Testis (tissue), 5 donors: ENCODE measurements around the gene NXPH3. TPM values are rescaled to one million over a fixed set of nuclear protein-coding genes. Genes with fewer than 3 reads are reported as not detected.

Experiments used
- DNase-seq: peaks from one replicate; pipeline ENCODE4 v3.0.0-alpha.2; 2019
- H3K27ac ChIP-seq, 2 donors: fragments of 200-600 bp; sonication (generic); one replicate each; pipeline ENCODE4 v1.5.1; 2019
- H3K27me3 ChIP-seq: fragments of 200-600 bp; sonication (generic); one replicate; pipeline ENCODE4 v1.5.1; 2019
- H3K36me3 ChIP-seq: fragments of 200-600 bp; sonication (generic); one replicate; pipeline ENCODE4 v1.5.1; 2017; ENCODE audit warnings: low read depth; ENCODE audit errors: missing control alignments
- H3K4me1 ChIP-seq: fragments of 200-600 bp; sonication (generic); one replicate; pipeline ENCODE4 v1.5.1; 2019
- H3K4me3 ChIP-seq, 2 donors: fragments of 200-600 bp; sonication (generic); one replicate each; pipeline ENCODE4 v1.5.1; 2017 to 2019
- H3K9me3 ChIP-seq: fragments of 200-600 bp; sonication (generic); one replicate; pipeline ENCODE4 v1.5.1; 2017
- POLR2A ChIP-seq: fragments of 450-650 bp; IDR thresholded peaks from one replicate; pipeline ENCODE4 v1.6.1; 2017; ENCODE audit warnings: antibody characterized with exemption, mild to moderate bottlenecking, moderate library complexity
- WGBS, 2 donors: methylation state at CpG; one replicate each; pipeline ENCODE4 v1.1.5; 2018; 5-methylcytosine and 5-hydroxymethylcytosine counted together
- intact Hi-C: fragments of 100-400 bp; cut with DNase I; formaldehyde crosslinking; loops from one replicate; pipeline ENCODE4 v1.15.1; 2023; ENCODE audit warnings: low total_unique reads
- long read RNA-seq, 2 donors: transcript quantifications; one replicate each; lab custom pipeline, GENCODE V29; 2026
- polyA plus RNA-seq: library from polyadenylated mRNA; stranded (reverse); fragments of 350-450 nt; fragmentation: Illumina TruSeq; extraction: RNeasy Lipid Tissue Mini Kit (QIAGEN cat#74804); gene quantifications from one replicate; pipeline ENCODE4 v1.2.3, GENCODE V29; 2014; ENCODE audit warnings: low read depth, low replicate concordance; ENCODE audit not compliant: insufficient read depth
- total RNA-seq, 2 donors: library from RNA; depleted of rRNA; stranded (reverse); fragments of >200 nt; gene quantifications; one replicate each; pipeline ENCODE4 v1.2.3, GENCODE V29; 2016
- TF ChIP-seq, protein P1 (sequence below), 3 experiments: fragments of 450-650 bp in 2 of 3; fragments of 200-600 bp in 1 of 3; sonication (generic) in 1 of 3; IDR thresholded peaks; one replicate each; pipeline ENCODE4 v1.5.1; 2016 to 2019; ENCODE audit warnings: antibody characterized with exemption in 3 of 3, mild to moderate bottlenecking in 2 of 3, moderate library complexity in 1 of 3

The NXPH3 gene
- total RNA-seq (1 to 10 TPM; 4.1 to 5.6 TPM), polyA plus RNA-seq (5.8 TPM)
- long read RNA-seq, donor 1, full-length matches to known transcripts = 8 of 8 reads
- long read RNA-seq, donor 1, partial matches to known transcripts = 0 of 8 reads
- long read RNA-seq, donor 1, other reads (novel, unspliced or antisense) = 0 of 8 reads
- long read RNA-seq, donor 2, full-length matches to known transcripts = 3 of 3 reads
- long read RNA-seq, donor 2, partial matches to known transcripts = 0 of 3 reads
- long read RNA-seq, donor 2, other reads (novel, unspliced or antisense) = 0 of 3 reads

DNA sequence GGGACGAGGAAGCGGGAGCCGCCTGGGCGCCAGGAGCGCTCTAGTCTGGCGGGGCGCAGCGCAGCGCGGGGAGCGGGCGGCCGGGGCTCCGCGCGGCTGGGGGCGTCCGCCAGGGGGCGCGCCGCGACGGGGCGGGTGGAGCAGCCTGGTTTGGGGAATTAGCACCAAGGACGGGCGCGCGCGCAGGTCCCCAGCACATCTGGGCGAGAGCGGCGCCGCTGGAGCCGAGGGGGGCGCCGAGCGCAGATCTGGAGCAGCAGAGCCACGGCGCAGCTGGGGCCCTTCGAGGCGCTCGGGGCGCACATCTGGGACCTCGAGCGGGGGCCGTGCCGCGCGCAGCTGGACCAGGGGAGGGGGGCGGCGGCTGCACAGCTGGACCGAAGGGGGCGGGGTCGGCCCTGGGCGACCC lies at the start of gene NXPH3:
NXPH3 (plus strand) TSS at position 193 of the 409 bp plus-strand sequence. CDS start 349 bp downstream, outside the sequence.
- Histone ChIP-seq H3K27me3 (no peaks in the 10 kb centered on the region), H3K27ac (peak within 1 kb of the TSS; percentile 84), H3K36me3 (no peaks in the 10 kb centered on the region), H3K4me3 (peak within 1 kb of the TSS; percentile 63 to 76), H3K9me3 (no peaks in the 10 kb centered on the region), H3K4me1 (peaks cover 42% of the 10 kb centered on the region)
- intact Hi-C loops = loop anchor here (10.0 kb wide), 1 partner anchor 199 kb away; no protein-coding TSS in a partner anchor
- DNase-seq = peak; percentile 63
- TF ChIP-seq POLR2A = no peak
- TF ChIP-seq, protein P1, sequence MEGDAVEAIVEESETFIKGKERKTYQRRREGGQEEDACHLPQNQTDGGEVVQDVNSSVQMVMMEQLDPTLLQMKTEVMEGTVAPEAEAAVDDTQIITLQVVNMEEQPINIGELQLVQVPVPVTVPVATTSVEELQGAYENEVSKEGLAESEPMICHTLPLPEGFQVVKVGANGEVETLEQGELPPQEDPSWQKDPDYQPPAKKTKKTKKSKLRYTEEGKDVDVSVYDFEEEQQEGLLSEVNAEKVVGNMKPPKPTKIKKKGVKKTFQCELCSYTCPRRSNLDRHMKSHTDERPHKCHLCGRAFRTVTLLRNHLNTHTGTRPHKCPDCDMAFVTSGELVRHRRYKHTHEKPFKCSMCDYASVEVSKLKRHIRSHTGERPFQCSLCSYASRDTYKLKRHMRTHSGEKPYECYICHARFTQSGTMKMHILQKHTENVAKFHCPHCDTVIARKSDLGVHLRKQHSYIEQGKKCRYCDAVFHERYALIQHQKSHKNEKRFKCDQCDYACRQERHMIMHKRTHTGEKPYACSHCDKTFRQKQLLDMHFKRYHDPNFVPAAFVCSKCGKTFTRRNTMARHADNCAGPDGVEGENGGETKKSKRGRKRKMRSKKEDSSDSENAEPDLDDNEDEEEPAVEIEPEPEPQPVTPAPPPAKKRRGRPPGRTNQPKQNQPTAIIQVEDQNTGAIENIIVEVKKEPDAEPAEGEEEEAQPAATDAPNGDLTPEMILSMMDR (IDR thresholded peaks at IDR 0.05) = peak; percentile 68 to 85 (median 76)
- WGBS, 2 donors = 0 to 2% methylated on average over 11 to 42 of the region's 55 CpGs

DNA sequence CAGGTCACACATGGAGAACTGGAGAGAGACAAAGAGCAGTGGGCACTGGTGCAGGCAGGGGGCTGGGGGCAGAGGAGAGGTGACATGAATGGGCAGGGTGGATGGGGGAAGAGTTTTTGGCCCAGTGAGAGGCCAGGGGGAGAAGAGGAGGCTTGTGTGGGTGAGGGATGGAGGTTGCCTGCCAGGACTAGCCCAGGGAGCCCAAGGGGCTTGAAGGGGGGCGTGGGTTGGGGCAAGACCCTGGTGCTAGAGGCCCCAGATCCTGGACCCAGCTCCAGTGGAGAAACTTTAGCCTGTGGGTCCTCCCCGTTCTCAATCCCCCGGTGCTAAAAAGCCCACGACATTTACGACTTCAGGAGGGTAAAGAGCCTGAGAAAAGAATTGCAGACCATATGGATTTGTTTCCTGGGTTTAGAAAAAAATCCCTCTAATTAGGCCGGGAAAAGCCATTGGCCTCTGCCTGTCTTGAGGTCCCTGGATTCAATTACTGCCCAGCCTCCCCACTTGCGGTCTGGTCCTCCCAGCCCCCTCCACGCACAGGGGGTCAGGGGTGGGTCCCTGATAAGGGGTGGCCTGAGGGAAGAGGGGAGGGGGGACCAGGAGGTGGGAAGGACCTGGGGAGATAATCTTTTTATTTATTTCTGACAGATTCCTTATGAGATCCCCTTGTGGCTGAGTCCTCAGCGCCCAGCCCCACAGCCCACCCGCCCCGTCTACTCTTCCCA lies 47.6 kb upstream of the NXPH3 start:
- Histone ChIP-seq H3K36me3 (no peaks in the 10 kb centered on the region), H3K27me3 (no peaks in the 10 kb centered on the region), H3K4me3 (no peak overlapping the region), H3K27ac (no peak overlapping the region), H3K9me3 (no peaks in the 10 kb centered on the region), H3K4me1 (no peaks in the 10 kb centered on the region)
- no peak for DNase-seq
- TF ChIP-seq POLR2A = no peak
- TF ChIP-seq, protein P1 (IDR thresholded peaks at IDR 0.05) = no peak
- intact Hi-C loops = no loop called here
- 83 to 89% methylated on average over 11 of the region's 11 CpGs for WGBS, 2 donors

GRCh38 chr17:49528966-49529365 lies 46.7 kb upstream of the NXPH3 start:
- DNase-seq = no peak
- WGBS, 2 donors = 89 to 96% methylated on average over 3 of the region's 3 CpGs

DNA sequence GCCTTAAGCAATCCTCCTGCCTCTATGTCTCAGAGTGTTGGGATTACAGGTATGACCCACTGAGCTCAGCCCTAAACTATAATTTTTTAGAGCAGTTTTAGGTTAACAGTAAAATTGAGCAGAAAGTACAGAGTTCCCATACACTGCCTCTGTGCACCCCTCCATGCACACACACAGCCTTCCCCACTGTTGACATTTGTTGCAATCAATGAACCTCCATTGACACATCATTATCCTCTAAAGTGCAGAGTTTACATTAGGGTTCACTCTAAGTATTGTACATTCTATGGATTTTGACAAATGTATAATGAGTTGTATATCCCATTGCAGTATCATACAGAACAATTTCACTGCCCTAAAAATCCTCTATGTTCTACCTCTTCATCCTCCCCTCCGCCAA lies 45.6 kb upstream of the NXPH3 start:
- no peak for TF ChIP-seq POLR2A
- TF ChIP-seq, protein P1 (IDR thresholded peaks at IDR 0.05) = no peak
- 100% methylated on average over 1 of the region's 1 CpG for WGBS, 2 donors
- intact Hi-C loops = no loop called here

More at GRCh38 chr17:49528966-49529365, 46.7 kb upstream of the NXPH3 start:
- H3K9me3 ChIP-seq = no peaks in the 10 kb centered on the region
- no peak overlapping the region for H3K27ac ChIP-seq
- TF ChIP-seq, protein P1 (IDR thresholded peaks at IDR 0.05) = no peak
- TF ChIP-seq POLR2A = no peak
- no peaks in the 10 kb centered on the region for H3K27me3 ChIP-seq
- intact Hi-C loops = no loop called here
- H3K4me3 ChIP-seq = no peak overlapping the region
- H3K36me3 ChIP-seq = no peaks in the 10 kb centered on the region
- no peaks in the 10 kb centered on the region for H3K4me1 ChIP-seq

More for the DNA sequence above, 45.6 kb upstream of the NXPH3 start:
- no peak for DNase-seq
- Histone ChIP-seq H3K9me3 (no peaks in the 10 kb centered on the region), H3K4me3 (no peak overlapping the region), H3K4me1 (no peaks in the 10 kb centered on the region), H3K27ac (no peak overlapping the region), H3K36me3 (no peaks in the 10 kb centered on the region), H3K27me3 (no peaks in the 10 kb centered on the region)
